ENCODE measurements around the gene DCLK1. TPM values are rescaled to one million over a fixed set of nuclear protein-coding genes. Genes with fewer than 3 reads are reported as not detected.

Gene DCLK1
- total RNA-seq, 1 experiment from 2014 or later = 36.2 TPM

DNA sequence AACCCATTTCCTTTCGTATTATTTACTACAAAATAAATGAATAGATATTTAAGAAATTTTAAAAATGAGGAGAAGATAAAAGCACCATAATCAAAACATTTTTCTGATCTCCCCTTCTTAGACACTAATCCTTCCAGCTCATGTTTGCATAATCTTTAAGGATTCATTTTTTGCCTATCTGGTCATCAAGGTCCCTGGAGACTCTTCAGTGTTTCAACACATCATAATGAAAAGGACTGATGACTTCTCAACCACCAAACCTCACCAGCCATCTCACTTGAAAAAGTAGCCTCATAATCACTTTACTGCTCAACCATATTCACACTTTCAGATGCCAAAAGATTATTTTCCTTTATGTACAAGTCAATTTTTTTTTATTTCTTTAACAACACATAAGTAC is 80.1 kb downstream of the DCLK1 start:
- DNase-seq = no peak
- no peak overlapping the region for H3K56ac ChIP-seq (ENCODE audit: insufficient read length, low read depth, low read length)
- H3K14ac ChIP-seq (ENCODE audit: insufficient read depth, low read length) = no peak overlapping the region
- H3K4me2 ChIP-seq (ENCODE audit: insufficient read depth, insufficient read length, low read length) = no peak overlapping the region
- WGBS (ENCODE audit: extremely low coverage, insufficient read length, low lambda C conversion rate) = no CpG with 5 or more reads among the region's 1 CpG
- no peak overlapping the region for H4K5ac ChIP-seq (ENCODE audit: insufficient read length, low read depth, low read length)
- H3K4me3 Mint-ChIP-seq = no peak overlapping the region
- peaks cover 10 to 11% of the 10 kb centered on the region in 2 experiments; a peak in 4 of 5 replicates for H3K9me3 Mint-ChIP-seq
- H4K91ac ChIP-seq (ENCODE audit: insufficient read length, low read depth, low read length) = no peak overlapping the region
- no peaks in the 10 kb centered on the region for H3K9me3 ChIP-seq (ENCODE audit: control insufficient read depth, low read depth, low read length)
- H2BK5ac ChIP-seq (ENCODE audit: insufficient read length, low read length) = no peak overlapping the region
- H3K23ac ChIP-seq (ENCODE audit: insufficient read length, low read depth, low read length) = no peak overlapping the region
- no peak overlapping the region for H2AFZ ChIP-seq (ENCODE audit: low read length)
- no peaks in the 10 kb centered on the region for H3K27me3 ChIP-seq (ENCODE audit: insufficient read depth, low read length)
- no peak overlapping the region for H2BK15ac ChIP-seq (ENCODE audit: low read depth, low read length)
- no peak overlapping the region for H2BK12ac ChIP-seq (ENCODE audit: insufficient read length, low read depth, low read length)
- H3K27ac Mint-ChIP-seq = no peak overlapping the region
- H3K27me3 Mint-ChIP-seq (ENCODE audit: low read depth) = no peaks in the 10 kb centered on the region
- no peak overlapping the region for H3K27ac ChIP-seq (ENCODE audit: insufficient read length, low read depth, low read length)
- no peaks in the 10 kb centered on the region for H3K4me1 ChIP-seq (ENCODE audit: insufficient read depth, low read length)
- no peak overlapping the region for H3K9ac ChIP-seq (ENCODE audit: extremely low read depth, insufficient read length, low read length)
- H3K23me2 ChIP-seq (ENCODE audit: insufficient read length, low read depth, low read length, poor library complexity, severe bottlenecking) = no peaks in the 10 kb centered on the region
- H2BK120ac ChIP-seq (ENCODE audit: low read depth, low read length, poor library complexity, severe bottlenecking) = no peak overlapping the region
- TF ChIP-seq, protein P1, sequence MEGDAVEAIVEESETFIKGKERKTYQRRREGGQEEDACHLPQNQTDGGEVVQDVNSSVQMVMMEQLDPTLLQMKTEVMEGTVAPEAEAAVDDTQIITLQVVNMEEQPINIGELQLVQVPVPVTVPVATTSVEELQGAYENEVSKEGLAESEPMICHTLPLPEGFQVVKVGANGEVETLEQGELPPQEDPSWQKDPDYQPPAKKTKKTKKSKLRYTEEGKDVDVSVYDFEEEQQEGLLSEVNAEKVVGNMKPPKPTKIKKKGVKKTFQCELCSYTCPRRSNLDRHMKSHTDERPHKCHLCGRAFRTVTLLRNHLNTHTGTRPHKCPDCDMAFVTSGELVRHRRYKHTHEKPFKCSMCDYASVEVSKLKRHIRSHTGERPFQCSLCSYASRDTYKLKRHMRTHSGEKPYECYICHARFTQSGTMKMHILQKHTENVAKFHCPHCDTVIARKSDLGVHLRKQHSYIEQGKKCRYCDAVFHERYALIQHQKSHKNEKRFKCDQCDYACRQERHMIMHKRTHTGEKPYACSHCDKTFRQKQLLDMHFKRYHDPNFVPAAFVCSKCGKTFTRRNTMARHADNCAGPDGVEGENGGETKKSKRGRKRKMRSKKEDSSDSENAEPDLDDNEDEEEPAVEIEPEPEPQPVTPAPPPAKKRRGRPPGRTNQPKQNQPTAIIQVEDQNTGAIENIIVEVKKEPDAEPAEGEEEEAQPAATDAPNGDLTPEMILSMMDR (conservative IDR thresholded peaks at IDR 0.05) = no peak
- H3K4ac ChIP-seq (ENCODE audit: low read depth, low read length) = no peak overlapping the region
- no peak overlapping the region for H3T11ph ChIP-seq (ENCODE audit: low read length)
- H3K79me1 ChIP-seq (ENCODE audit: insufficient read depth, low read depth, low read length, poor library complexity, severe bottlenecking) = no peaks in the 10 kb centered on the region
- no peaks in the 10 kb centered on the region for H3K79me2 ChIP-seq (ENCODE audit: insufficient read depth, low read length)
- H4K8ac ChIP-seq (replicated peaks; ENCODE audit: insufficient read length, low read depth, low read length) = no peak overlapping the region
- H3K18ac ChIP-seq (ENCODE audit: insufficient read length, low read depth, low read length) = no peak overlapping the region
- H4K20me1 ChIP-seq (ENCODE audit: control insufficient read depth, insufficient read depth, insufficient read length) = no peaks in the 10 kb centered on the region
- H2BK20ac ChIP-seq (ENCODE audit: low read depth, low read length, poor library complexity, severe bottlenecking) = no peak overlapping the region
- H3K36me3 Mint-ChIP-seq (ENCODE audit: insufficient read depth in 1 of 3, low read depth in 3 of 3) = peaks cover 3 to 12% (median 6%) of the 10 kb centered on the region in 3 experiments
- H2AK5ac ChIP-seq (ENCODE audit: insufficient read length, low read length) = no peak overlapping the region
- H3K4me1 Mint-ChIP-seq = peaks cover 8 to 9% of the 10 kb centered on the region in 2 experiments
